Left renal cortex interstitium (tissue), 4 donors: ENCODE measurements around the gene CEP85. TPM values are rescaled to one million over a fixed set of nuclear protein-coding genes. Genes with fewer than 3 reads are reported as not detected.
A peak's percentile ranks its signal among the peaks of the same experiment; 100 is the strongest.
"Not testable (repeated sequence)": the region's sequence is repeated elsewhere in the genome, so short reads cannot be mapped to it uniquely, and the experiment has no call there.

Source experiments
- DNase-seq, 4 donors: peaks; one replicate each; pipeline ENCODE4 v3.0.0-alpha.2; 2013; ENCODE audit warnings: low read depth in 4 of 4, low spot score in 2 of 4, missing footprints in 1 of 4
- polyA plus RNA-seq, 4 donors: library from polyadenylated mRNA; unstranded; fragments of 120-200 nt; gene quantifications; one replicate each; pipeline ENCODE4 v1.2.1, GENCODE V29; 2013; ENCODE audit not compliant: insufficient read length in 4 of 4

The CEP85 gene
- polyA plus RNA-seq, 4 donors: 11.7 to 23.1 (median 19.2) TPM

DNA sequence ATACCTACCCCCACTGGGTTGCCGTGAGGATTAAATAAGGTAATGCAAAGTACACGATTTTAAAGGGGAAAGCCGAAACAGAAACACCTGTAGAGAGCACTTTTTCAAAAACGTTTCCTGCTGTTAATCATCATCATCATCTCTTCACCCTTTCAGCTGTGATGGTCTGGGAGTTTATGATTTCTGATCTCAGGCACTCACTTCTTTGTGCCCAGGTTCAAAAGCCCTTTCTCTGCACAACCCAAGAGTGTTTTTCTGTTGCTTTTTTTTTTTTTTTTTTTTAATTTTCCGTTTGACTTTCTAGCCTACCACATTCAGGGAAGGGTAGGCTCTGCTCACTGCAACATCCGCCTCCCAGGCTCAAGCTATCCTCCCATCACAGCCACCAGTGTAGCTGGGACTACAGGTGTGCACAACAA lies 73.4 kb downstream of the CEP85 start:
- no peak for DNase-seq

DNA sequence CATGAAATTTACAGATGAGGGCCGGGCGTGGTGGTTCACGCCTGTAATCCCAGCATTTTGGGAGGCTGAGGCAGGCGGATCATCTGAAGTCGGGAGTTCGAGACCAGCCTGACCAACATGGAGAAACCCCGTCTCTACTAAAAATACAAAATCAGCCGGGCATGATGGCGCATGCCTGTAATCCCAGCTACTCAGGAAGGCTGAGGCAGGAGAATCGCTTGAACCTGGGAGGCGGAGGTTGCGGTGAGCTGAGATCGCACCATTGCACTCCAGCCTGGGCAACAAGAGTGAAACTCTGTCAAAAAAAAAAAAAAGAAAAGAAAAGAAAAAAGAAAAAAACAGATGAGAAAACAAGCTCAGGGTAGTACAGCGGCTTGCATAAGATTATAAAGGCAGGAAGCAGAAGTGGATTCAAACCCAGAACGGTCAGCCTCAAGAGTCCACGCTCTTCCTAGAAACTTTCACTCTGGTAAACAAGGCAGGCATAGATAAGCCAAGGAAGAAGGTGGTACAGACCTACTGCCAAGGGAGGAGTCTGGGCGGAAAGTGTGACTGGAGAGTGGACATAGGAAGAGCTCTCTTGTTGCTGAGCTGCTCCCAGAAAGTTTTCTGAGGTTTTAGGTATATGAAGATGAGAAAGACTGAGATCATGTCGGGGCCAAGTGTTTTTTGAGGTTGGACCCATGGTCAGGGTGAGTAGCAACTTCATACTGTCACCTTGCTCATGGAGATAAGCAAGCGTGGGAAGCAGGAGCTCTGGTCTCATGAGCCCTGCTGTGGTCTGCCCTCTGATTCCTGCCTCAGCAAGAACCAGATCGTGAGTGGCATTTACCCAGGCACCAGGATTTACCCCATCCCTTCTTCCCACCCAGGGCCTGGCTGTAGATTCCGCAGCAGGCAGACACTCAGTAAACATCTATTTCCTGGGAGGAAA lies 74.2 kb downstream of the CEP85 start:
- not testable (repeated sequence) for DNase-seq

DNA sequence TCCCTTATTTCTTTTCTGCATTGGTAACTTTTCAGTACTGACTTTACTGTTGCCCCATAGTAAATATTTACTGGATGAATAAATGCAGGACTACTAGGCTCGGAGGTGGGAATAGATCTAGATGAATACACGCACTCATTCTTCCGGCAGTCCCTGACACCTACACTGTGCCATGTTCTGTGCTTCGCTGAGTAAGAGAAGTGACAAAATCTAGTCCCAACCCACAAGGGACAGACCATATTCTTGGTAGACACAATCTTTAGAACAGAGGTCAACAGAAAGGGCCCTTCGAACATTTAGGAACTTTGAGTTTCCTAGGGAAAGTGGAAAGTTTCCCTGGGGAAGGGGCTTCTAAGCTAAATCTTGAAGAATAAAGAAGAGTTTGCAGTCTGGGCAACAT lies 80.5 kb downstream of the CEP85 start:
- no peak for DNase-seq

DNA sequence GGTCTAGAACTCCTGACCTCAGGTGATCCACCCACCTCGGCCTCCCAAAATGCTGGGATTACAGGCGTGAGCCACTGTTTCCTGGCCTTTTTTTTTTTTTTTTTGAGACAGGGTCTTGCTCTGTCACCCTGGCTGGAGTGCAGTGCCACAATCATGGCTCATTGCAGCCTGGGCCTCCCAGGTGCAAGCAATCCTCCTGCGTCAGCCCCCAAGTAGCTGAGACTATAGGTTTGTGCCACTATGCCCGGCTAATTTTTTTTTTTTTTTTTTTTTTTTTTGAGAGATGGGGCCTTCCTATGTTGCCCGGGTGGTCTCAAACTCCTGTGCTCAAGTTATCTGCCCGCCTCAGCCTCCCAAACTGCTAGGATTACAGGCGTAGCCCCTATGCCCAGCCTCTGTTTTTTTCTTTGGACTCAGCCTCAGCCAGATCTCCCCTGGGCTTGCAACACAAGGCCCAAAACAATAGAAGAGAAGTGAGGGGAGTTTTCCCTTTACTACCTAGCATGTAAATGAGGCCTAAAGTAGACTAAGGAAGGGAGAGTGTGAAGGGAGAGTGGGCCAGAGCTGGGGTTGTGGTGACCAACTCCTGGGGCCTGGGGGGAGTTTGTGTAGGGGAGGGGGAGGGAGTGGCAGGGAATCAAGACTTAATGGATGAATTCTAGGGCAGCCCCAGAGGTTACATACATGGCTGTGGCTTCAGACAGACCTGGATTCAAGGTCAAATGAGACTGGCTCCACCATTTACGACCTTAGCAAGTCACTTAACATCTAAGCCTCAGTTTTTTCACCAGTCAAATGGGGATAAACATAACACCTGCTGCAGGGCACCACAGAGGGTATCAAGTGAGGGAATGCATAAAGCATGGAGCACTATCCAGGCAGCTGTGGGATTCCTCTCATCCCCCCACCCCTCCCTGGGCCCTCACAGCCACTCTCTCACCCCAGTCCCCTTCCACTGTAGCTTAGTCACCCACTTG lies 82.2 kb downstream of the CEP85 start:
- DNase-seq: no peak

DNA sequence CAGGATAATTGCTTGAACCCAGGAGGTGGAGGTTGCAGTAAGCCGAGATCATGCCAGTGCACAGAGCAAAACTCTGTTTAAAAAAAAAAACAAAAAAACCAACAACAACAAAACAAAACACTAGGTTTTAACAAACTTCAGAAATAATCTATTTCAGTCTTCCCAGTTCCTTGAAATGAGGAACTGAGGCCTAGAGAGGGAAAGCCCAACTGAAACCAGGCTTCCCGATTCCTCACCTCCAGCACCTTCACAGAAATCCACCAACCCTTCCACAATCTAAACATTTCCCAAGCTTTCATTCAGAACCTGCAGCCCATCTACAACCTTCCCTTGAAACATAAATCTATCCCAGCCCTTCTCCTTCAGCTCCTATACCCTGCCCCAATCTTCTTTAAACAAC lies 83.1 kb downstream of the CEP85 start:
- no peak for DNase-seq

DNA sequence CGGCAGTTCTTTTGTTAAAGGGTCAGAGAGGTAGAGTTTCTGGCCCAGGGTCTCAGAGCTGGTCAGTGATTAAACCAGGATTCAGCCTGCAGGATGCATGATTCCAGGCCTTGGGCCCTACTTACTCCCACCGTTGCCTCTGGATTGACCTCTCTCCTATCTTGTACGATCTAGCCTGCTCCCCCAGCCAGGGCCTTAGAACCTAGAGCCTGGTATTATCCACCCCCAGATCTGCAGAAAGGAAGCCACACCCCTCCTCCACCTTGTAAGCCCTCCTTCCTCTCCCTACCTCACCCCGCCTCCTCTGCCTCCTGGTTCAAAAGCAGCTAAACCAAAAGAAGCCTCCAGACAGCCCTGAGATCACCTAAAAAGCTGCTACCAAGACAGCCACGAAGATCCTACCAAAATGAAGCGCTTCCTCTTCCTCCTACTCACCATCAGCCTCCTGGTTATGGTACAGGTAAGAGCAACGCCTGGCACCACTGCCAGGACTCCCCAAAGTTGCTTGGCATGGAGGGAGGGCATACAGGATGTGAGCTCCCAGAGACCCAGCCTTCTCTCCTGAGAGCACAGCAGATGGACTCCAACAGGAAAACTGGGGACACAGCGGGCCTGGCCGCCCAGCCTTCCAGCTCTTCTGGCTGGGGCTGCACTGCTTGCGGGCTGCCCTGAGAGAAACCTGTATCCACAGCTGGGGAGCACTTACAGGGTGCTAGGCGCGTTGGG lies 83.8 kb downstream of the CEP85 start, which contains the start of gene CD52:
CD52 (plus strand) TSS at position 347 of the 726 bp plus-strand sequence; CDS start at position 407, 60 bp downstream.
- no peak for DNase-seq

DNA sequence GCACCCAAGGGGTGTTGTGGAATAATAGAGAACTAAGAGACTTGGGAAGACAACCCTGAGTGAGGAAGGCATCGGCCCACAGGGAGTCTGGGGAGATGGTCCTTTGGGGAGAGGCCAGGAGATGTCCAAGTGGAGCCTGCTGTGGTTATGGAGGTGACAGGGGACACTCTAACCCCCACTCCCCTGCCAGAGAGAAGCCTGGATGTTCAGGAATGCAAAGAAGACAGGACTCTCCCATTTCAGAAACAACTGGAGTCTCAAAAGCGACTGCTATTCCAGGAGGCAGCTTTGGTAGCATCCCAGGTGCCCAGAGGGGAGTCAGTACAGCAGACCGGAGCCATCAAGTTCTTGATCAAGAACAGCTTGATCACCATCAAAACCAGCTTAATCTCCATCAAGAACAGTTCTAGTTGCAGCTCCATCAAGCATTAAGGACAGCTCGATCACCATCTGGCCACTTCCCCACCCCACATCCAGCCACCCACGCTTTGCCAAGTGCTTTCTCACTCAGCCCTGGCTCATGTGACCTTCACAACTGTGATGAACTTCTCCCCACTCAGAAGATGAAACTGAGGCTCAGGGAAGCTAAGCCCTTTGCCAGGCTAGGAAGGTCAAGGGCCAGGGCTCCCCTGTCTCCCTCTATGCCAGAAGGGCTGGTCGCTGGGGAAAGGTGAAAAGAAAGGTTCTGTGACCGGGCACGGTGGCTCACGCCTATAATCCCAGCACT lies 84.5 kb downstream of the CEP85 start:
- no peak for DNase-seq

DNA sequence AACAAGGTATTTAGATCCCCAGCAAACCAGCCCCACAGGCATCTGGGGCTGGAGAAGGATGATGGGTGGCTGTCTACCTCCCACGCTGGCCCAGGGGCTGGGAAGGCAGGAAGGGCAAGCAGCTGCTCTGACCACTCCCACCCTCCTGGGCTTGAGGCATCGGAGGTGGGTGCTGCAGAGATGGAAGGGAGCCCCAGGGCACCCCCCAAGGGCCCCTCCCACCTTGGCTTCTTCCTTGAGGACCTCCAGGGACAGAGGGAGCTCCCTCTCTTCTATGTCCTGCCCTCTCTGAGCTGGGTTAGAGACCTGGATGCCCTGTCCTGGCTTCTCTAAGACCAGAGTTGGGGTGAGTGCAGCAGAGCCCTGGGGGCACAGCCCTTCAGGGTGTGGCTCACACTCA lies 86.9 kb downstream of the CEP85 start:
- no peak for DNase-seq

DNA sequence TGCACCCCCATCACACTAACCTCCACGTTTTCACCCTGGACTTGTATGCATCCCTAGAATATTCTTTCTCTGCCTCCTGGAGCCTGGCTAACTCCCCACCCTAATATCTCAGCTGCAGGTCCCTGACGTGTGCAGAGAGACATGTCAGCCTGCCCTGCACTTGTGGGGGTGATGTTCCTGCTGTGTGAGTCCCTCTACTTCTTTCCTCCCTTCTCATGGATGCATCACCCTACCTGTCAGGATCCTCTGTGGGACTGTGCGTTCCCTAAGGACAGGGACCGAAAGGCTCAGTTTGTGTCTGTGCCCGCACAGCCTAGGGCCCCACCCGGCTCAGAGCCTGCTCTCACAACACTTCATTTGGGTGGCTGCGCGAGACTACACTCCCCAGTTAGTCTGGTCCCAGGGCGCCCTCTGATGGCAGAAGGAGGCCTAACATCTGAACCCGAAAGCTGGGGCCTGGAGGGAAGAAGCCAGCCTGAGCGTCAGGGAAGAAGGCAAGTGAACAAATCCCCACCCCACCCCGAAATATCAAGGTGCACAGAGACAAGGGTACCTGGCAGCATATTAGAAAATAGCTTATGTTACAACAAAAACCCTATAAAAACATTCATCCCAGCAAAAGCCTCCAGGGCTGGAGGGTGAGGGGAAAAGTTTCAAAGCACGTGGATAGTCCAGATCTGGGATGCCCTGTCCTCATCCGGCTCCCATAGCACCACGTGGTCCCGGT lies 87.5 kb downstream of the CEP85 start:
- peak; percentile 41 to 72 (median 55) for DNase-seq

DNA sequence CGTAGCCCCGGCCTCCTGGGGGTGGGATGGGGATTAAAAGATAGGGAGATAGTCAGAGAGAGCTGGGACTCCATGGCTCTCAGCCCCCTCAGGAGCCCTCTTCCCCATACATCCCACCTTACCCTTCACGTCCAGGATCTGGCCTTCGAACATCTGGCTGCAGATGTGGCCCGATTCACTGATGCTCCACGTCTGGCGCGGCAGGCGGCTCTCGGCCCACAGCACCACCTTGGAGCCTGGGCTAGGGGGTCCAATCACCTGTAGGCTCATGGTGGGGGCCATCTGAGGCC lies 88.0 kb downstream of the CEP85 start:
- no peak for DNase-seq

DNA sequence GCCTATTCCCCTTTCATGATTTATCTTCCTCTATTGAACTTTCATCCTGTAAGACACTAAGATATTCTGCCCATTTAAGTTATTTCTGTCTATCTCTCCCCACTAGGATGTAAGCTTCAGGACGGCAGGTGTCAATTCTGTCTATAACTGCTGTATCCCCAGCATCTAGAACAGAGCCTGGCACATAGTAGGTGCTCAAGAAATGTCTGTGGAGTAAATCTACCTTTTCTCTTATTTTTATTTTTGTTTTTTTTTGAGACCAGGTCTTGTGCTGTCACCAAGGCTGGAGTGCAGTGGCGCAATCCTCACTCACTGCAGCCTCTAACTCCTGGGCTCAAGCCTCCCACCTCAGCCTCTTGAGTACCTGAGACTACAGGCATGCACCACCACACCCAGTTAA lies 89.4 kb downstream of the CEP85 start:
- DNase-seq: no peak

DNA sequence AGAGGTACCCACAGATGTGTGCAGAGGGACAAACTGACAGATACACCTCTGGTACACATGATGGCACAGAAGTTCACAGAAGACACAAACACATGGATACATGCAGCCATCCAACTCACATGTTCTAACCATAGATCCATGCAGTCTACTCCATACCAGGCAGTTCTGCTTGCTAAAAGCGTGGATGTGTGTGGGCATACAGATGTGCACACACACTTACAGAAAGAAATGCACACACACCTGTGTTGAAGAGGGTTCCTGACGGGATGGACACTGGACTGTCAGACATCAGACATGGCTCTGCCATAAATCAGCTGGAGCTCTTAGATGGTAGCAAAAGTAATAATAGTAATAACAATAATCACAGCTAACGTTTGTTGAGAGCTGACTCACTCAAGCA lies 90.5 kb downstream of the CEP85 start:
- no peak for DNase-seq

DNA sequence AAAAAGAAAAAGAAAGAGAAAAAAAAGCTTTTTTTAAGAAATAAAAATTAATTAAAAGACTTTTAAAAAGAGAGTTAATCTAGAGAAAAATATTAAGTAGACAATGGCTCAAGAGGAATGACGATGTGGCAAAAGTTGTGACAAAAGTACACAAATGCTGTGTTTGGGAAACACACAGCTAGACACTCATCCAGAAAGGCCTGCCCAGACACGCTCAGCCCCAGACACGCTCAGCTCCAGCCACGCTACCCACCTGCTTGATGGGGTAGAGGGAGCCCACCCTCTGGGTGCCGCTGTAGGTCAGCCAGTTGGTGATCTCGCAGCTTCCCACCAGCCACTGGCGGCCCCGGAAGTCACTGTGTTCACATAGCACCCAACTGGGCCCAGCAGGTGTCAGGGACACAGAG lies 94.0 kb downstream of the CEP85 start:
- no peak for DNase-seq

Other genes with a start within 250 kb of the CEP85 start
- 10 to 100 TPM; 14.1 to 23.4 (median 18.7) TPM for gene PAFAH2, start 236.1 kb upstream of the CEP85 start, polyA plus RNA-seq
- 1 to 10 TPM; 1.3 to 2.4 (median 1.7) TPM for gene EXTL1, start 212.4 kb upstream of the CEP85 start, polyA plus RNA-seq
- gene SLC30A2, start 188.1 kb upstream of the CEP85 start, polyA plus RNA-seq: 1 to 10 TPM; 3.1 to 5.8 (median 4.2) TPM
- gene TRIM63, start 166.6 kb upstream of the CEP85 start, polyA plus RNA-seq: under 1 TPM; 0.62 to 0.87 (median 0.75) TPM
- gene PDIK1L, start 122.4 kb upstream of the CEP85 start, polyA plus RNA-seq: 10 to 100 TPM; 17.3 to 20.6 (median 19.5) TPM
- gene FAM110D, start 75.1 kb upstream of the CEP85 start, polyA plus RNA-seq: 1 to 10 TPM; 1.0 to 2.2 (median 1.3) TPM
- gene C1orf232, start 65.2 kb upstream of the CEP85 start, polyA plus RNA-seq: under 1 TPM in 3 of 4 donors, not detected in 1; 0.22 to 0.40 (median 0.23) TPM
- gene ZNF593, start 64.3 kb upstream of the CEP85 start, polyA plus RNA-seq: 10 to 100 TPM; 14.3 to 27.1 (median 19.5) TPM
- gene ZNF593OS, start 62.4 kb upstream of the CEP85 start, polyA plus RNA-seq: 1 to 10 TPM in 1 of 4 donors, under 1 TPM in 3; 0.41 to 1.4 (median 0.71) TPM
- 10 to 100 TPM in 3 of 4 donors, 1 to 10 TPM in 1; 9.4 to 24.4 (median 15.5) TPM for gene CNKSR1, start 56.7 kb upstream of the CEP85 start, polyA plus RNA-seq
- under 1 TPM in 3 of 4 donors, not detected in 1; 0.13 to 0.17 (median 0.16) TPM for gene CATSPER4, start 43.6 kb upstream of the CEP85 start, polyA plus RNA-seq
- gene SH3BGRL3, start 45.9 kb downstream of the CEP85 start, polyA plus RNA-seq: 100 to 1,000 TPM in 2 of 4 donors, 10 to 100 TPM in 2; 85.5 to 114 (median 100) TPM
- gene UBXN11, start 72.4 kb downstream of the CEP85 start, polyA plus RNA-seq: 10 to 100 TPM; 30.4 to 58.2 (median 44.6) TPM
- gene CD52, start 83.8 kb downstream of the CEP85 start, polyA plus RNA-seq: 1 to 10 TPM; 1.7 to 9.6 (median 5.3) TPM
- gene CRYBG2, start 119.9 kb downstream of the CEP85 start, polyA plus RNA-seq: 1 to 10 TPM in 1 of 4 donors, under 1 TPM in 3; 0.44 to 1.1 (median 0.79) TPM
- gene ZNF683, start 138.6 kb downstream of the CEP85 start, polyA plus RNA-seq: under 1 TPM in 1 of 4 donors, not detected in 3; 0.14 TPM
- under 1 TPM; 0.04 to 0.14 (median 0.08) TPM for gene LIN28A, start 176.6 kb downstream of the CEP85 start, polyA plus RNA-seq
- gene DHDDS, start 198.1 kb downstream of the CEP85 start, polyA plus RNA-seq: 10 to 100 TPM; 29.6 to 43.2 (median 39.2) TPM
- gene HMGN2, start 238.2 kb downstream of the CEP85 start, polyA plus RNA-seq: 1,000 to 10,000 TPM; 1,053 to 1,182 (median 1,119) TPM